Cerebellar nuclear complex (tissue), 1 donor: ENCODE data around the gene INPP5K.
"Not testable (repeated sequence)": the region's sequence is repeated elsewhere in the genome, so short reads cannot be mapped to it uniquely, and the experiment has no call there.

Source experiments
- DNase-seq, 2 experiments: peaks; one replicate each; lab custom pipeline; 2025; lab: John Stamatoyannopoulos, UW

The INPP5K gene

DNA sequence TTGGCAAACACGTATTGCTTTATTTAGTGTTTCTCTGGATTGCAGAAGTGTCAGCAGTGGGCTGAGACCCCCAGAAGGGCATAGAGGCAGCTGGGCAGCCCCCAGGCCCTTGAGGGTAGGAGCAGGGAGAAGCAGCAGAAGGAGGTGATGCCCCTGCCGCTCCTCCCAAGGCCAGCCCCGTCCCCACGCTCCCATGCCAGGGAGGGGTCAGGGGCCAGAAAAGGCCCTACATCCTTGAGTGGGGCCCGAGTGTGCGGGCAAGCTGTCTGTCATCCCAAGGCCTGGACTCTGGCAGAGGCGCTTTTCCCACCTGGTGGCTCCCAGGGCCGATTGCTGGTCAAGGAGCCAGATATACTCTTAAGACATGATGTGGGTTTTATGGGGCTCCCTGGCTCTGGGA, 52.2 kb downstream of the INPP5K start:
- no peak for DNase-seq

DNA sequence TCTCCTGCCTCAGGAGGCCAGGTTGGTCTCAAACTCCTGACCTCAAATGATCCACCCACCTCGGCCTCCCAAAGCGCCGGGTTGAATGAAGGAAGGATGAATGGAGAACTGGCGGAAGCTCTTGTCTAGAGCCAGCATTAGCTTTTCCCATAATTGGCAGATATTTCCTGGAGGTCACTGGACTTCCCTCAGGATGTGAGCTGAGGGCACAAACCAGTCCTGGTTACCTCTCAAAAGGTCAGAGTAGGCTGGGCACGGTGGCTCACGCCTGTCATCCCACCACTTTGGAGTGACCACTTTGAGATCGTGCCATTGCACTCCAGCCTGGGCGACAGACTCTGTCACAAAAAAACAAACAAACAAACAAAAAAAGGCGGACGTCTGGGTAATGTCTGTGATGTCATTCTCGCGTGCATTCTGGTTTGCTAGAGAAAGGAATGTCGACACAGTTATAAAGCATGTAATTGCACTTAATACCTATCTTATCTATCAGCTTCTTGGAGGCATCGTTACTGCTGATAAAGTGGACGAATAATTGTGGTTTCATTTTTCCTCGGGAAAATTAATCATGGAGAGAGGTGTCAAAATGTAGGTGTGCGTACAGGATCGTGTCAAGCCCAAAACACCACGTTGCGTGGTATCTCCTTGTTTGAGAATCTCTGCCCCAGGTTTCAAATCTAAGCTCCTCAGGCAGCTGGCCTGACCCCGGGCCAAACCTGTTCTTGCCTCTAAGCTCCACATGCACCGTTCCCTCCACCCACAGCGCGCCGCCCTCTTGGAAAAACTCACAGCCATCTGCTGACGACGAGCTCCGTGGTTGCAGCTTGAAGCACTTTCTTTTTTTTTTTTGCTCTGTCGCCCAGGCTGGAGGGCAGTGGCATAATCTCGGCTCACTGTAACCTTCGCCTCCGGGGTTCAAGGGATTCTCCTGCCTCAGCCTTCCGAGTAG, 54.0 kb downstream of the INPP5K start:
- DNase-seq: peak in 1 of 2 experiments; percentile 21

DNA sequence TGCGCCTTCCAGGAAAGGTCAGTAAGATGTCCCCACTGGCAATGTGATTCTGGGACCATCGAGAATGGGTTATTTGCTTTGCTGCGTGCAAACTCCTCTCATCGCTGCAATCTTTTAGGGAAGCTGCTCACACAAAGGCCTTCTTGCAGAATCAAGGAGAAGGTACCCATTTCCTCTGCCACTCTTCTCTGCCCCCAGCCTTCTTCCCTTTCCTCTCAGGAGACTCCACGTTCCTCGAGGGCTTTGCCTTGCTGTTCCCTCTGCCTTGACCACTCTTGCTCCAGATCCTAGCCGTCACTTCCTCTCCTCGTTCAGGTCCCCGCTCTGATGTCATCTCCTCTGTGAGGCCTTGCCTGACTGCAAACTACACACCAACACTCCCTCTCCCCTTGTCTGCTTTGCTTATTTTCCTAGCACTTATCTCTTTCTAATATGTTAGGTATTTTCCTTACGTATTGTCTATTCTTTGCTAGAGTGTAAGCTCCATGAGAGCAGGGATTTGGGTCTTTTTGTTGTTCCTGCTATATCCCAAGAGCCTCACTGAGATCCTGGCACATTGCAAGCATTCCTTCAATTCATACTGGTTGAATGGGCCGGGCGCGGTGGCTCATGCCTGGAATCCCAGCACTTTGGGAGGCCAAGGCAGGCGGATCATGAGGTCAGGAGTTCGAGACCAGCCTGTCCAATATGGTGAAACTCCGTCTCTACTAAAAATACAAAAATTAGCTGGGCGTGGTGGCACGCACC, 55.0 kb downstream of the INPP5K start:
- no peak for DNase-seq

DNA sequence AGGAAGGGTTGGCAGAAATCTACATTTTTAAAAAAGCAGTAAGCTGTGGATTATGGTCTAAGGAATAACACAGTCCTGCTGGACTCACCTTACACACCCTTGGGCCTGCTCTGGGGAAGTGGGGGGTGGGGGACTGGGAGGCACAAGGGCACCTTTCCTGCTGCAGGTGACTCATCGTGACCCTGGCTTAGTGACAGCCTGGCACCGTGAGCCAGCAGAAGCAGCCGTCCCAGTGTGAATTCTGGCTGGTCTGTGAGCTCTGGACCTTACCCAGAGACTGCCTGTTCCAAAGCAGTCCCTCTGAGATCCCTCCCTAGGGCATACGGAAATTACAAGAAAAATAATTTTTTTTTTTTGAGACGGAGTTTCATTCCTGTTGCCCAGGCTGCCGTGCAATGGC, 56.2 kb downstream of the INPP5K start:
- peak; percentile 46 to 70 for DNase-seq

DNA sequence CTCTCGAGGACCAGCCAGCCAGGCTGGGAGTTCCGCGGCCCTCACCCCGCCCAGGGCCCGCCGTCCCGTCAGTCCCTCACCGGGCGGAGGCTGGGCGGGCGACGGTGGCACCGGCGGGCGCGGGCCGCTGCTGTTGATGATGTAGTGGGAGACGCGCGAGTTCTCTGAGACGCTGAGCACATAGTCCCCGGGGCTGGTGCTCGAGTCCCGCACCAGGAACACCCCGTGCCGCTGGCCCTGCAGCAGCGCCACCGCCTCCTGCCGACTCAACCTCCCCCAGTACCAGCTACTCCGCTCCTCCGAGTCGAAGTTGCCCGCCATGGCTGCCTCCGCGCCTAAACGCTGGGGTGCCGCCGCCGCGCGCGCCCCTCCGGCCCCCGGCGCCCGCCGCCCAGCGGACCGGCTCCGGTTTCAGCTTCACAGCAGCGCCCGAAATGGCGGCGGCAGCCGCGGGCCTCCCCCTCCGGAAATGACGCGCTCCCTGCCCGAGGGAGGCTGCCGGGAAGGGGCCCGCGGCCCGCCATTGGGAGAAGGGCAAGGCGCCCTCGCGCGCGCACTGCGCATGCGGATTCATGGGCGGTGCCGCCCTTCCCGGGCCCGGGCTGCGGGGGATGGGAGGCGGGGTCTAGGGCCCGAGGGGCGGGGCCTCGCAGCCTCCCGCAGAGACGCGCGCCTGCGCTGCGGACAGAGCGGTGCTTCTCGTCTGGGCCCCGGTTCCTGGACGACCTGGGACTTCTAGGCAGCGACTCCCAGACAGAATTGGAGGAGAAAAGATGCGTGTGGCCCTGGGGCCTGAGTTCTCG, 60.4 kb downstream of the INPP5K start, which contains the start of gene CRK:
Gene CRK (minus strand): TSS at position 436 of the 803 bp plus-strand sequence. CDS start 115 bp downstream, at position 321.
- peak; percentile 69 to 77 for DNase-seq

DNA sequence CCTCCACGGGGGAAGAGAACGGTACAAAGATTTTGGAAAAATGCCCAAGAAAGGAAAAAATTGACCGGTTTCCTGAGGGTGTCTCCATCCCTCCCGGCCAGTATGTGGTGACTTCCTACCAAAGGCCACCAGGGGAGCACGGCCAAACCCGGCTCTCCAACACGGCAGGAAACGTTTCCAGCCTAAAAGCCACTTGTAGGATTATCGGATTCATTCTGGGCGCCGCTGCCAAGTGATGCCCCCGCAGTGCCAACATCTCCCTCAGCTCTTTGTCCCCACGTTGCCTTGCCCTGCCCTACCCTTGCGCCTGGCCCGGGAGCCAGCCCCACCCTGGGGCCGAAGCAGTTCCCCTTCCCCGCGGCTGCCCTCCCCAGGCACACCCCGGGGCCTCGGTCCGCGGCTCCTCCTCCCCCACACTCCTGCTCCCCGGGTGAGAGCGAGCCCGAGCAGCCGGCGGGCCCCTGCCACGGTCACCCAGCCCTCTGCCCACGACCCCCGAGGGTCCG, 61.1 kb downstream of the INPP5K start:
- no peak for DNase-seq

DNA sequence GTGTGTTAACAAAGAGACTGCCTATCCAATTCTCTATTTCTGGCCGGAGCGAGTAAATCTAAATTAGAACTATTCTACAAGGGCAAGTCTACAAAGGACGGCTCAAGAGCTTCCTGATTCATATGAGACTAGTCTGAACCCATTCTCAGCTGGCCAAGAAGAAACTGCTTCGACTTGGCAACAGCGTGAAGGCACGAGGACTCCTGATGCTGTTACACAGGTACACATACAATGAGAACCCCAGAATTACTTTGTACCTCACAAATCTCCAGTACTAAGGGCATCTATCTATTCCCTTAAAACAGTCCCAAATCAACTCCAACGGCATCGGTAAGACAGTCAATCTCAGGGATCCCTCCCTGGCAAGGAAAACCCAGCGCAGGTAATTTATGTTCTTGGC, 61.9 kb downstream of the INPP5K start:
- no peak for DNase-seq

DNA sequence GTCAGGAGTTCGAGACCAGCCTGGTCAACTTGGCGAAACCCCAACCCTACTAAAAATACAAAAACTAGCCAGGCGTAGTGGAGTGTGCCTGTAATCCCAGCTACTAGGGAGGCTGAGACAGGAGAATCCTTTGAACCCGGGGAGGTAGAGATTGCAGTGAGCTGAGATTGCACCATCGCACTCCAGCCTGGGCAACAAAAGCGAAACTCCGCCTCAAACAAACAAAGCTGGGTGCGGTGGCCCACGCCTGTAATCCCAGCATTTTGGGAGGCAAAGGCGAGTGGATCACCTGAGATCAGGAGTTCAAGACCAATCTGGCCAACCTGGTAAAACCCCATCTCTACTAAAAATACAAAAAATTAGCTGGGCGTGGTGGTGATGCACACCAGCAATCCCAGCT, 62.7 kb downstream of the INPP5K start:
- not testable (repeated sequence) for DNase-seq

DNA sequence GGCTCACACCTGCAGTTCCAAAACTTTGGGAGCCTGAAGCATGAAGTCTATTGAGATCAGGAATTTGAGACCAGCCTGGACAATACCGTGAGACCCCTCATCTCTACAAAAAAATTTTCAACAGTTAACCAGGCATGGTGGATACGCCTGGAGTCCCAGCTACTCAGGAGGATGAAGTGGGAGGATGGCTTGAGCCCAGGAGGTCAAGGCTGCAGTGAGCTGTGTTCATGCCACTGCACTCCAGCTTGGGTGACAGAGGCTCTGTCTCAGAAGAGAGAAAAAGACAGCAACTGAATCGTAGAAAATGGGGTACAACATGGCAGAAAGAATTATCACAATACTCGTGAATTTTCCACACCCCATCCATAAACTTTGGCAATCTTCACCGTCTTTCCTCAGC, 63.6 kb downstream of the INPP5K start:
- no peak for DNase-seq

DNA sequence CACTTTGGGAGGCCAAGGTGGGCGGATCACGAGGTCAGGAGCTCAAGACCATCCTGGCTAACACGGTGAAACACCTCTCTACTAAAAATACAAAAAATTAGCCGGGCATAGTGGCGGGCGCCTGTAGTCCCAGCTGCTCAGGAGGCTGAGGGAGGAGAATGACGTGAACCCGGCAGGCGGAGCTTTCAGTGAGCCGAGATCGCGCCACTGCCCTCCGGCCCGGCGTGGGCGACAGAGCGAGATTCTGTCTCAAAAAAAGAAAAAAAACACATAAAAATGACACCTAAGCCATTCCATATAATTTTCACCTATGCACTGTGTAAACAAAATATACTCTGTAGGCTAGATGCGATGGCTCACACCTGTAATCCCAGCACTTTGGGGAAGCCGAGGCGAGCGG, 66.2 kb downstream of the INPP5K start:
- not testable (repeated sequence) for DNase-seq

DNA sequence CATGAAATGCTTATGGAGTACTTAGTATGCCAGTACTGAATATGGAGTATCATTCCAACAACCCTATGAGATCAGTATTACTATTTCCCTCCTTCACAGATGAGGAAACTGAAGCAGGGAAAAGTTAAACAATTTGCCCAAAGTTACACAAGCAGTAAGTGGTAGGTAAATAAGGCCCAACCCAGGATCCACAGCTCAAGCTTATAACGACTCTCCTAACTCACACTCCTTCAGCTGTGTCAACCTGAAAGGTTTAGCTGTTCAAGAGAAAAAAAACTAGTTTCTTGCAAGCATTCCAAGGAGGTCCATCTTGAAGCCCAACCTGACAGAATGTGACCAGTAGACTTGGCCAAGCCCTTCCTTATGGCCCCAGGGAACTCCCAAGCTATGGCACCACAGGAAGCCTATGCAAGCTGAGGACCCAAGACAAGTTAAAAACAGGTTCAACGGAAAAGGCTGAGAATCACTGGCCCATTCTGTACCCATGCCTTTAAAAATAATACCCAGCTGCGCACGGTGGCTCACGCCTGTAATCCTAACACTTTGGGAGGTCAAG, 66.9 kb downstream of the INPP5K start:
- DNase-seq: no peak

DNA sequence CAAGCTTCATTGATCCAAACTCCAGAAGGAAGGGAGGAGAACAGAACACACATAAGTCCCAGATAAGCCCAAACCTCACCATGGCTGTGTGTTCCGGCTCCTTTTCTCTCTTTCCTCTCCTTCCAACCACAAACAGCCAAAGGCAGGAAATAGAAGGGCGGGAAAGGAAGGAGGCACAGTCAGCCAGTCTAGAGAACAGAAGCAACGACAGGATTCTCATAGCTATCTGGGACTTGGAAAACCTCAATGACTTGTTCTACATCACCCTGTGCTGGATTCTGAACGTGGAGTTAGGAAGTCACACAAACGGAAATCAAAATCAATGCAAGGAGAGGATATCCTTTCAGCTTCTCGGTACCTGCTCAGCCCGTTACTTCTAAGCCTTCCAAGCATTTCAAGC, 69.4 kb downstream of the INPP5K start:
- no peak for DNase-seq

DNA sequence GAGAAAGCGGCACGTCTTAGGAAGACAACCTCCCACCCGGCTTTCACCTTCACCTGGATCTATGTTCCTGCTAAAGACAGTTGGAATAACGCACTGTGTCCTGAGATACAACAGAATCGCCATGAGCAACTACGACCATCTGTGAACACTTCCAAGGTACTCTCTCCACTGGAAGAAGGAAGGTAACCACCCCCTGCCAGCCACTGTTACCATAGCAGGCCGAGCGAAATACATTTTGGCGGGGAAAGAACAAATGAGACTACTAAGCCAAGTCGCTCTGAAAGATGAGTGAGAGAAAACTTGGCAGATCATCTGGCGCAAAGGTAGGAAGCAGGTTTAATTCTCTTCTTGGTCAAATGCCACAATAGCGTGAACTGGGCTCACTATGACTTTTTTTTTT, 70.2 kb downstream of the INPP5K start:
- DNase-seq: no peak

DNA sequence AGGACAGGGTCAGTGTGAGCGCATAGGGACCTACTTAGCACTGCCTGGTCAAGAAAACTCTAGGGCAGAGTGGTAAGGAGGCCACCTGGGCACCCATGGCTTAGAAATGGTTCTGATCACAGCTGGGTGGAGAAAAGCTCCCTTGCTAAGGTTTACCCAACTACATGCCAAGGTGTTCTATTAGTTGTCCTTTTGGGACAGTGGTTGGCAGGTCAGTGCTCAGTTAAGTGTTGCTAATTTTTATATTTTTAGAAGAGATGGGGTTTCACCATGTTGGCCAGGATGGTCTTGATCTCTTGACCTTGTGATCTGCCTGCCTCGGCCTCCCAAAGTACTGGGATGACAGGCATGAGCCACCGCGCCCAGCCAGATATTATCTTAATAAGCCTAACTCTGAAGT, 70.7 kb downstream of the INPP5K start:
- not testable (repeated sequence) for DNase-seq
